Measurements from ENCODE around the gene SF3B5.
"Not testable (repeated sequence)": the region's sequence is repeated elsewhere in the genome, so short reads cannot be mapped to it uniquely, and the experiment has no call there.

Gene SF3B5

GRCh38 chr6:144104488-144104887 is 9.1 kb upstream of the SF3B5 start:
- no peak for DNase-seq

- no peak for DNase-seq
Measured at GRCh38 chr6:144103026-144103563, 7.7 kb upstream of the SF3B5 start.

GRCh38 chr6:144098993-144099392 is 3.6 kb upstream of the SF3B5 start:
- no peak for DNase-seq

- no peak for DNase-seq
Measured at GRCh38 chr6:144094731-144095133, 641 bp downstream of the SF3B5 start.

GRCh38 chr6:144093658-144094057 is 1.7 kb downstream of the SF3B5 start:
- no peak for DNase-seq

- DNase-seq, result no peak
Measured at GRCh38 chr6:144093236-144093635, 2.1 kb downstream of the SF3B5 start.

GRCh38 chr6:144090384-144090783 is 5.0 kb downstream of the SF3B5 start:
- no peak for DNase-seq

GRCh38 chr6:144087789-144088426 is 7.5 kb downstream of the SF3B5 start:
- no peak for DNase-seq

- DNase-seq, result no peak
Measured at GRCh38 chr6:144086959-144087358, 8.4 kb downstream of the SF3B5 start.

- DNase-seq, result no peak
Measured at GRCh38 chr6:144083172-144083571, 12.2 kb downstream of the SF3B5 start.

GRCh38 chr6:144082412-144082811 is 13.0 kb downstream of the SF3B5 start:
- not testable (repeated sequence) for DNase-seq

- DNase-seq, result no peak
Measured at GRCh38 chr6:144077871-144078270, 17.5 kb downstream of the SF3B5 start.

- DNase-seq, result no peak
Measured at GRCh38 chr6:144075875-144076274, 19.5 kb downstream of the SF3B5 start.

- no peak for DNase-seq
Measured at GRCh38 chr6:144075187-144075586, 20.2 kb downstream of the SF3B5 start.

GRCh38 chr6:144073024-144073423 is 22.3 kb downstream of the SF3B5 start:
- DNase-seq, result no peak

GRCh38 chr6:144069506-144069905 is 25.9 kb downstream of the SF3B5 start:
- no peak for DNase-seq

GRCh38 chr6:144068794-144069193 is 26.6 kb downstream of the SF3B5 start:
- DNase-seq, result no peak

GRCh38 chr6:144066741-144067484 is 28.5 kb downstream of the SF3B5 start:
- no peak for DNase-seq

- no peak for DNase-seq
Measured at GRCh38 chr6:144066255-144066654, 29.1 kb downstream of the SF3B5 start.

- peak; percentile 47 for DNase-seq
Measured at GRCh38 chr6:144065213-144065660, 30.1 kb downstream of the SF3B5 start.

GRCh38 chr6:144064402-144065212 is 30.8 kb downstream of the SF3B5 start:
- DNase-seq, result peak; percentile 51

- DNase-seq, result peak; percentile 90
Measured at GRCh38 chr6:144063744-144064401, 31.5 kb downstream of the SF3B5 start.

GRCh38 chr6:144063246-144063743 is 32.1 kb downstream of the SF3B5 start:
- peak; percentile 54 for DNase-seq
